Activated CD4-positive, alpha-beta T cell treated with anti-CD3 and anti-CD28 coated beads for 1 hour (primary cell): ENCODE results near the gene HOXB5.

Experiments
- DNase-seq: peaks from one replicate; pipeline ENCODE4 v3.0.0-alpha.2; 2020

Gene HOXB5

DNA sequence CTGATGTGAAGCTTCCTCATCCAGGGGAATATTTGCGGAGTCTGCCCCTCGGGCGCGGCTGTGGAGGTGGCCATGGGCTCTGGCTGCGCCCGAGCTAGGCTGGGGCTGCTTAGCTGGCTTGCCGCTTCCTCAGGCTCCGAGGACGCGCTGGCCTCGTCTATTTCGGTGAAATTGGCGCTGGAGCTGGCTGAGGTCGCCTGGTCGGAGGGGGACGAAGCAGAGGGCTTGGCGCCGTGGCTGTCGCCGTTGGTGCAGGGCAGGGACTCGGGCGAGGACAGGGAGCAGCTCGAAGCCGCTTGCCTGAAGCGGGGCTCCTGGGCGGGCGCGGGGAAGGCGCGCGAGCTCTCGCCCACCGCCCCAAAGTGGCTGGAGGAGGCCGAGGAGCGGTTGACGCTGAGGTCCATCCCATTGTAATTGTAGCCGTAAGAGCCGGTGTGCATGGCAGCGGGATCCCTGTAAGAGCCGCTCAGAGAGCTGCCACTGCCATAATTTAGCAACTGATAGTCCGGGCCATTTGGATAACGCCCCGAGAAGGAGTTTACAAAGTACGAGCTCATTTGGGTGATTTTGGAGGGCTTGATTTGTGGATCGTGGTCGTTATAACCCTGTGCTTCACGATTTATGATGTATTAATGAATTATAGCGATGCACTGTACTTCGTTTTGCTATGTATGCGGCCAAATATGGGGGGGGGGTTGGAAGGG, at the start of gene HOXB5:
TSS of gene HOXB5 (minus strand) at position 654 of the 704 bp plus-strand sequence. CDS start at position 557, 97 bp downstream.
- no peak for DNase-seq

GRCh38 chr17:48642843-48643696, 49.5 kb upstream of the HOXB5 start:
- no peak for DNase-seq

GRCh38 chr17:48642059-48642842, 48.7 kb upstream of the HOXB5 start:
- no peak for DNase-seq

GRCh38 chr17:48641541-48642058, 48.0 kb upstream of the HOXB5 start:
- no peak for DNase-seq

DNA sequence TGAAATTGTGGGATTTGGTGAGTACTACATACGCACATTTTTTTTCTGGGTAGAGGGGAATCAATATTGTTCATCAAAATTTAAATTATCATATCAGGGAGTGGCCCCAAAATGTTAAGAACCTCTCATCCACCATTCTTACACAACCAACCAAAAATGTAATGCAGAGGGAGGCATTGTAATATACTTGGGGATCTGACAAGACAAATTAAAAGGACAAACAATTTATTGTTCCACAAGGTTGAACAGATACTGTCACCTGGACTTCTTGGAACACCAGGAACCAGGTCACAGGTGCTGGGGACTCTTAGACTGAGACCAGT, 47.2 kb upstream of the HOXB5 start:
- no peak for DNase-seq

DNA sequence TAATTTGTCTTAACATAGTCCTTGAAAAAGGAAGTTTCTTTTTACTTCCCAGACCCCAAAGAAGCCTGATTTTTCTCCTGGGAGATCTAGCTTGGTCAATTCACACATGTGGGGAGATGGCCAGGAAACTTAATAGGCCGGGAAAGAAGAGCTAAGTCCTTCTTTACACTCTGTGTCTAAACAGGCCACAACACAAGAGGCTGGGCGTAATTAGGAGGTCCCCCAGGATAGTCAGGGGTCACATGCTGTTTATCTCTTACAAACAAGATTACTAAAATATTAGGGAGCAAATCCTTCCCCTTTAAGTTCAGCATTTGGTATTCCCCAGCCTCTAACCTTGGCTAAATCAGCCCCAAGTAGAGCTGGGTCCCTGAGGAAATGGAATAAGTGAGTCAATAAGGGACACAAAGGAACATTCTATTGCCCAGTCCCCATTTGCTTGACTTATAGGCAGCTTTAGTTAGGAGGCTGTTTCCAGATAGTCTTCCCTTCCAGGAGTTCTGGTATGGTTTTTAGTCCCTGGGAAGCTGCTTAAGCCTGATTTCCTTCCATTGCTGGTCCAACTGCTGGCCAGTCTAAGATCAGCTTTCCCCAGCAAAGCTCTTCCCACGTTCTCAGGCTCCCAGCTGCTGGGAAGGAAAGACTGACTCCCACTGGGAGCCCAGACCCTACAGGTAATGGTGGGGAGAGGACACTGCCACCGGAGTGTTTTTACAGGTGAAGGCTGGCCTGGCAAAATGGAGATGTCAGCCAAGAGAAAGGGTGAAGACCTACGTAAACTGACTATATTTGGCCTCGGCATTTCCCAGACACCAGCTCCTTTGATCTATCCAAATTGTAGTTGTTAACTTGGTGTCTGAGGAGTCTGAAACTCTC, 46.6 kb upstream of the HOXB5 start:
- no peak for DNase-seq

DNA sequence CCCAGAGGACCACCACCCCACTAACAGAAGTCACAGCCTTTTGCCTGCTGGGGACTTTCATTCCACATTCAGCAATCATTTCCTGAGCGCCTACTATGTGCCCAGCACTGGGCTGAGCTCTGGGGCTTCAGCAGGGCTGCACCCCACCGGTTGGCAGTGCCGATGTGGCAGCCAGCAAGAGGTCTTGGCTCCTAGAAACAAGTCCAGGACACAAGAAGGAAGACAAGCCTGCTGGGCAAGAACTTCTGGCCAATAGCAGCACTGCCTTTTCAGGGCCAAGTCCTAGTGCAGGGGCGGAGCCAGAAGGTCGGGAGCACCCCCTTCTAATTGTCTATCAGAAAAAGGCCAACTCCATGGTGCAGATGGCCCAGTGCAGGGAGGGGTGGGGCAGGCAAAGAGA, 45.6 kb upstream of the HOXB5 start:
- DNase-seq = no peak

DNA sequence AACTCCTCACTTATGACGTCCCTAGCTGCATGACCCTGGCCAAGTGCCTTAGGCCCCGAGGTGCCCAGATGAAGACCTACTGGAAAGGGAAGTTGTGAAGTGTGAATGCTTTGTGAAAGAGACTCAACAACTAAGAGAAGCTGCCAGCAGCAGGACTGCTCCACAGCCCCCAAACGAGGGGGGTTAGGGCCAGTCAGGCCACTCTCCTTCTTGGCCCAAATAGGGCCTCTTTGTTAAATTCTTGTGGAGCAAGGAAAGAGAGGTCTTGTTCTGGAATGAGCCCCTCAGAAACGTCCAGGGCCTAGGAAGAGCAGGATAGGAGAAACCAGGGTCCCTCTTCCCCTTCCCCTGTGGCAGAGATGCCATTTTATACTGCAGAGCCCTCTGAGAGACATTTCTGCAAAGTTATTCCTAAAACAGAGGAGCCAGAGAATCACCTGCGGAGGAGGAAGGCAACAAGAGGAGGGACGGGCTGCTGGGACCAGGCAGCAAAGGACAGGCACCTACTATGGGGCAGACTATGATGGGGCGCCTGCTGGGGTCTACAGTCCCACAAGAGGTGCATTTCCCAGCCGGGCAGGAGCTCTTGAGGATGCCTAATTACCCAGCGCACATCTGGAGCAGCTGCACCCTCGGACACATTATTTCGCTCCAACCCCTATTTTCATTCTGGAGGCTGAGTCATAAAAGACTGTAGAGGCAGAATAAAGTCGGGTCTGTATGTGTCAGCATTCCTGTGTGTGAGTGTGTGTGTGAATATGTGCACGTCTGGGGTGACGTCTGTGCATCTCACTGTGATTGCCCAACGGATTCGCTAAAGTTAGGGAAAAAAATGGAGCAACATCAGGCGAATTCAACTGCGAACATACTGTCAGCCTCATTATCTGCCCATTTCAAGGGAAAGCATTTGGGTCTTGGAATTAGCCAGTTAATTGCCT, 44.0 kb upstream of the HOXB5 start:
- DNase-seq = no peak

DNA sequence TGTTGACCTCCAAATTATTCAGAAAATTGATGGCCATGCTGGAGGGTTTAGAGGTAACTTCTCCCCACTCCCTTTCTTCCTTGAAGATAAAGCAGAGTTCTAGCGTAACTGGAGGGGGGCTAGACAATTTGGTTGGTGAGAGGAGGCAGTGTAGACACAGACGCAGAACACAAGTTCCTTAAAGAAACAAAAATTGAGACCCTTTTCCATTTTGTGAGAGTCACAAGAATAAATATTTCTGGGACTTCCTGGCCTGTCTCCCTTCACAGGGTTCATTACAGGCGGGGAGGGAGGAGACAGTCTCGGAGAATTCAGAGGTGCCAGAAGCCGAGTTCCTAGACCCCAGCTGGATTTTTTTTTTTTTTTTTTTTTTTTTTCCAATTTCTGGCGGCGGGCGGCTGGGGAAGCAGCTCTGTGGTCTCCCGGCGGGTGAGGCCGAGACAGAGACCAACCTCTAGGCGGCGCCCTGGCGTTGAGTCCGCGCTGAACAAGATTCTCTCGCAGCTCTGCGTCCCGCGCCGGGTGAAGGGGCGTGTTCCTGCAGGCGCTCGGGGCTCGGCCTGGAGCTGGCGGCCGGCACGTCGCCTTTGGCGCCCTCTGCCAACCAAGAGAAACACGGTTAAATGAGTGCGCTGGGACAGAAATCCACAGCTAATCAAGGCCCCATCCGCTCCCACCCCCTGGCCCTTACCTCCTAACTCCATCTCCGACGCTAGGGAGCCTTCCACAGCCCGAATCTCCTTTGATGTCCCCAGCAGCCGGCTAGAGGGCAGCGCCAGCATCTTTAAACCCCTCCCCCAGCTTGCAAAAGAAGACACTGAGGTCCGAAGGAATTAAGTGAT, 42.8 kb upstream of the HOXB5 start:
- DNase-seq = no peak

GRCh38 chr17:48634493-48635208, 41.1 kb upstream of the HOXB5 start:
- DNase-seq = no peak

GRCh38 chr17:48633266-48633677, 39.7 kb upstream of the HOXB5 start:
- DNase-seq = no peak

- DNase-seq = no peak
Measured at GRCh38 chr17:48632579-48633265, 39.1 kb upstream of the HOXB5 start.

GRCh38 chr17:48631693-48632578, 38.4 kb upstream of the HOXB5 start:
- DNase-seq = no peak

DNA sequence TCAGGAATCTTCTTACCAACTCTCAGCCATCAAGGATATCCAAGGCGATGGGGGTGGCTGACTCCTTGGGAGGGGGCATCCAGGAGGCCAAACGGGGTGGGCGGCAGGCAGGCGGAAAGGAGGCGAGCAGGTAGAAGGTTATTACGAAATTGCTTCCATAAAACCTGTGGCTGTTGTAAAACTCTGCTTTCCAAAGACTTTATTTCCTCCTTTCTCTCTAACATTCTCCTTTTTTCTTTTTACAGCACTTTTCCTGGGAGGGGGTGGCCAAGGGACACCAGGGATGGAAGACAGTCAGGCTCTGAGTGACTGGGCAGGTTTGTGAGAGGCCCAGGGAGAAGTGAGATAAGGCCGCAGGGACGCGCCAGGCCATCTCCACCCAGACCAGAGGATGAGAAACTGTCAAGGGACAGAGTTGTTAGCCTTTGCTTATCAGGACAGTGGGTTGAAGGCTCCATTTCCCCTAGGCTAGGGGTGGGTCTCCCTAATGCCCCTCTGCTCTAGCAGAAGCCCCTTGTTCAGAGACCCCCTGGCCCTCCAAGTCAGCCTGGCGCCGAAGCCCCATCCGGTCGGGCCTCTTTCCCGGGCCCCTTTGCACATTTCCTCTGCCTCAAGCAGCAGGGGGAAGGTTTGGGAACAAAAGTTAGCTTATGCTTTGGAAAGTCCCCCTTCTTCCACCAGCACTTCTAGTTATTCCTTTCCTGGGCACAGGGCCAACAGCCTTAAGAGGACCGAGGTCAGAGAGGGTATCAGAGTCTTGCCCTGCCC, 37.5 kb upstream of the HOXB5 start:
- no peak for DNase-seq

- DNase-seq = no peak
Measured at GRCh38 chr17:48630009-48630924, 36.7 kb upstream of the HOXB5 start.

- DNase-seq = no peak
Measured at GRCh38 chr17:48629411-48629759, 35.8 kb upstream of the HOXB5 start.
